Measurements from ENCODE around the gene PHLPP1. TPM values are rescaled to one million over a fixed set of nuclear protein-coding genes. Genes with fewer than 3 reads are reported as not detected.

Gene PHLPP1
- total and polyA plus RNA-seq, 9 of the 15 experiments (the other 6 are each of a cell fraction or from before 2014, with no cell fraction given) = 0.56 to 9.0 (median 4.5) TPM

GRCh38 chr18:62717925-62718800 is 2.8 kb downstream of the PHLPP1 start (continued):
- TF ChIP-seq RFX1 (IDR thresholded peaks at IDR 0.05) (no peak), ZNF717 (CRISPR knock-in tag; IDR thresholded peaks at IDR 0.05) (no peak), ZNF830 (CRISPR knock-in tag; IDR thresholded peaks at IDR 0.05) (no peak)

GRCh38 chr18:62720048-62720447 is 4.7 kb downstream of the PHLPP1 start:
- Histone ChIP-seq H2AFZ (ENCODE audit: low read depth, low read length) (no peak overlapping the region), H3K36me3 (ENCODE audit: control insufficient read depth, insufficient read depth, low read length) (no peaks in the 10 kb centered on the region), H3K4me3 (no peak overlapping the region), H3K27me3 (ENCODE audit: control insufficient read depth in 2 of 2, insufficient read depth in 2 of 2, low read length in 2 of 2) (no peaks in the 10 kb centered on the region), H3K9me3 (replicated peaks; ENCODE audit: control insufficient read depth, insufficient read depth, low read depth, low read length) (no peaks in the 10 kb centered on the region), H4K20me1 (replicated peaks; ENCODE audit: control insufficient read depth, insufficient read depth, low read length) (peaks cover 22% of the 10 kb centered on the region), H3K9ac (ENCODE audit: insufficient read depth in 1 of 2, low read depth in 2 of 2, low read length in 2 of 2) (no peak overlapping the region), H3K9me1 (ENCODE audit: control insufficient read depth, insufficient read depth, low read length) (no peaks in the 10 kb centered on the region), H3K4me1 (replicated peaks in 1 of 2; ENCODE audit: control insufficient read depth in 2 of 2, insufficient read depth in 2 of 2, low read length in 2 of 2) (peaks cover 11 to 12% of the 10 kb centered on the region in 2 experiments; a peak in 4 of 5 replicates), H3K27ac (ENCODE audit: extremely low read depth, low read depth, low read length) (no peak overlapping the region), H3K79me2 (ENCODE audit: control insufficient read depth, insufficient read depth, low read length) (peaks cover 84% of the 10 kb centered on the region), H3K4me2 (ENCODE audit: insufficient read depth, low read length) (no peak overlapping the region)
- 41% methylated on average over 4 of the region's 4 CpGs for WGBS (ENCODE audit: insufficient coverage, low coverage, missing lambda C conversion rate)
- ChIA-PET POLR2A (no interaction called here), CTCF (ENCODE audit: low intra/inter-chr PET ratio) (no interaction called here)
- no TSS peak for BruUV-seq (replicated peaks)
- no peak for TF ChIP-seq RFX5 (IDR thresholded peaks at IDR 0.05; ENCODE audit: low read depth, low read length)
- TF ChIP-seq SLC30A9 (CRISPR knock-in tag; IDR thresholded peaks at IDR 0.05) = no peak
- no peak for TF ChIP-seq POLR2H (tag; IDR thresholded peaks at IDR 0.05; ENCODE audit: low read depth)
- TF ChIP-seq THAP7 (CRISPR knock-in tag; IDR thresholded peaks at IDR 0.05) = no peak
- no peak for TF ChIP-seq SMARCC2 (IDR thresholded peaks at IDR 0.05; ENCODE audit: low read depth)
- no peak for TF ChIP-seq MEIS2 (IDR thresholded peaks at IDR 0.05; ENCODE audit: partially characterized antibody)
- in situ Hi-C loops (cut with MboI) (no loop called here), intact Hi-C loops (cut with micrococcal nuclease) (no loop called here)
- peak; percentile 15 for FAIRE-seq
- DNase-seq (ENCODE audit: extremely low read depth in 1 of 4, low spot score in 3 of 4) = no peak
- no peak for ATAC-seq
